Activated CD8-positive, alpha-beta memory T cell treated with anti-CD3 and anti-CD28 coated beads, Interleukin-2, amount 50 U/mL, for 1 hour (primary cell): ENCODE data around the gene MEGF6.
"Not testable (repeated sequence)": the region's sequence is repeated elsewhere in the genome, so short reads cannot be mapped to it uniquely, and the experiment has no call there.

Experiments
- DNase-seq: peaks from one replicate; pipeline ENCODE4 v3.0.0-alpha.2; 2020; ENCODE audit errors: extremely low read depth

The MEGF6 gene

GRCh38 chr1:3627515-3628253 is 16.4 kb upstream of the MEGF6 start:
- no peak for DNase-seq

GRCh38 chr1:3626025-3626424 is 14.7 kb upstream of the MEGF6 start:
- no peak for DNase-seq

- no peak for DNase-seq
These were observed 14.0 kb upstream of the MEGF6 start for GRCh38 chr1:3625151-3625907.

GRCh38 chr1:3624200-3625136 is 13.2 kb upstream of the MEGF6 start, which contains the start of gene TPRG1L:
Gene TPRG1L (plus strand): TSS chr1:3625015. CDS start chr1:3625073, 58 bp downstream.
- DNase-seq, result peak; percentile 93

- DNase-seq, result no peak
These were observed 12.3 kb upstream of the MEGF6 start for GRCh38 chr1:3623441-3624199.

- not testable (repeated sequence) for DNase-seq
These were observed 10.8 kb upstream of the MEGF6 start for GRCh38 chr1:3622102-3622501.

- not testable (repeated sequence) for DNase-seq
These were observed 9.9 kb upstream of the MEGF6 start for GRCh38 chr1:3621151-3621671.

GRCh38 chr1:3620708-3621107 is 9.4 kb upstream of the MEGF6 start:
- no peak for DNase-seq

GRCh38 chr1:3618881-3619671 is 7.8 kb upstream of the MEGF6 start:
- peak; percentile 39 for DNase-seq

- no peak for DNase-seq
These were observed 7.2 kb upstream of the MEGF6 start for GRCh38 chr1:3618531-3618880.

GRCh38 chr1:3617806-3618345 is 6.6 kb upstream of the MEGF6 start:
- DNase-seq, result no peak

GRCh38 chr1:3616861-3617260 is 5.6 kb upstream of the MEGF6 start:
- DNase-seq, result no peak

- no peak for DNase-seq
These were observed 3.7 kb upstream of the MEGF6 start for GRCh38 chr1:3614755-3615742.

- no peak for DNase-seq
These were observed 815 bp upstream of the MEGF6 start for GRCh38 chr1:3612123-3612522.

- no peak for DNase-seq
These were observed 660 bp downstream of the MEGF6 start for GRCh38 chr1:3610527-3611169.

GRCh38 chr1:3609769-3610526 is 1.4 kb downstream of the MEGF6 start:
- no peak for DNase-seq

- no peak for DNase-seq
These were observed 2.1 kb downstream of the MEGF6 start for GRCh38 chr1:3609016-3609768.
